Suppressor macrophage treated with lipopolysaccharide for 4 hours (primary cell): ENCODE measurements around the gene TRIM44.
"Not testable (repeated sequence)": the region's sequence is repeated elsewhere in the genome, so short reads cannot be mapped to it uniquely, and the experiment has no call there.

ENCODE experiments used
- DNase-seq: peaks from one replicate; pipeline ENCODE4 v3.0.0-alpha.2; 2020

The TRIM44 gene

DNA sequence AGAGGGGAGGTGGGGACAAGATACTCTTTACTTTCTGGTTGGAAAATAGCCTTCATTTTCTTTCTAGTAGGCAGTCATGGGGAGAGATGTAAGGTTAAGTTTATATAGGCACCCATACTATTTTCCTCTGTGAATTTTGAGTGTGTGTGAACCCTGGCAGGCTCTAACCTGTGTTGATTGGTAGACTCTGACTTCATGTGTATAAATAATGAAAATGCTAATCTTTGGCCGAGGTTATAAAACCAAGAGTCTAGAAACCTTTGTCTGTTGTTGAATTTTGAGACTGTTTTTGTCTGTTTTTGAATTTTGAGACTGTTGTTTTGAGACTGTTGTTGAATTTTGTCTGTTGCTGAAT, 14.0 kb downstream of the TRIM44 start:
- no peak for DNase-seq

GRCh38 chr11:35677904-35678303, 15.3 kb downstream of the TRIM44 start:
- no peak for DNase-seq

- no peak for DNase-seq
Measured at GRCh38 chr11:35678471-35678870, 15.9 kb downstream of the TRIM44 start.

DNA sequence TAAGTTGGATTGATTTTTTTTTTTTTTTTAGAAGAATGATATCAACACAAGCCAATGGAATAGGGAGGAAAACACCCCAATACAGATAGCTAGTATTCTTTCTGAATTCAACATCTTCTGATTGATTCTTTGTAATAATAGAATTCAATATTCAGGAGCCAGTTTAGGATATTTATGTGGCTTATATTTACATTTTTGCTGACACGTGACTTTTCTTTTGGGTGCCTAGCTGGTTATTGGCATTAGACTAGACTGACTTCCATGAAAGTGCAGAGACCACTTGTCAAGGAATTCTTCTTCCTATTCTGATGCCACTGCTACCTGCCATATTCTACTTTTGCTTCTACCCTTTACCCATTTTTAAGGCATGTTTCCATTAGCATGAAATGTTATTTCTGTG, 16.4 kb downstream of the TRIM44 start:
- DNase-seq, result no peak

DNA sequence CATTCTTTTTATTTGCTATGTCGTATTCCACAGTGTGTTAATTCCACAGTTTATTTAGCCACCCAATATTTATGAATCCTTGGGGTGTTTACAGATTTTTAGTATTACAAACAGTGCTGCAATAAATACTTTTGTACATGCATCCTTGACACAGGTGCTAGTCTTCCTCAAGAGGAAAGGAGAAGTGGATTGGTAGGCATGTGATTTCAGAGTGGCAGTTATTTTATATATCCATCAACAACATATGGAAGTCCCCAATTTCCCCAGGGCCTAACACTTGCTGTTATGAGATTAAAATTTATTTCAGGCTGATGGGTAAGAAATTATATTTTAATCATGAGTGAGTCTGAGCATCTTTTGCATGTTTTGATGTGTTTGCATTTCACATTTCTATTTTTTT, 17.9 kb downstream of the TRIM44 start:
- DNase-seq, result no peak

DNA sequence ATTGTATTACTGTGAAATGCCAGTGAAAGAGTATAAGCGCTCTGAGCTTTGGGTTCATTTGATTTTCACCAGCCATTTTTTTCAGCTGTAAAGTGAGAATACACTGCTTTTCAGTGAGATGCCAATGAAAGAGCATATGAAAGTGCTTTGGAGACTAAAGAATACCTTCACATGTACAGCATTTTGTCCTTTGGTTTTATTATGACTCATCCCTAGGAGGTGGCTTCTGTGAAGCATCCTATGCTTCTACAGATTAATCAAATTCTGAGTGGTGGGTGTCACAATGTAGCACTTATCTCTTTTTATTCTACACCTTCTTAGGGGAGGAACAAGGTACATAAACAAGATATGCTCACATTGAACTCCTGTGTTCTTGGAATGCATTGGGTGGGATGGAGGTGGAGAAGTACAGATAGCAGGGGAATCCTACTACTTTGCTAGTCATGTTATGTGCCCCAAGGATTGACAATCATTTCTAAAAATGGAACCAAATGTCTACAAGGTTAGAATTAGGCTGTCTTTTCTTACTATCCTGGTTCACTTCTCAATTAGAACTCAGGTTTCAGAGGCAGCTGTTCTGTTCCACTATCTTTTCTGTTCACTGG, 18.7 kb downstream of the TRIM44 start:
- no peak for DNase-seq

GRCh38 chr11:35682230-35683173, 19.9 kb downstream of the TRIM44 start:
- DNase-seq, result peak; percentile 21

DNA sequence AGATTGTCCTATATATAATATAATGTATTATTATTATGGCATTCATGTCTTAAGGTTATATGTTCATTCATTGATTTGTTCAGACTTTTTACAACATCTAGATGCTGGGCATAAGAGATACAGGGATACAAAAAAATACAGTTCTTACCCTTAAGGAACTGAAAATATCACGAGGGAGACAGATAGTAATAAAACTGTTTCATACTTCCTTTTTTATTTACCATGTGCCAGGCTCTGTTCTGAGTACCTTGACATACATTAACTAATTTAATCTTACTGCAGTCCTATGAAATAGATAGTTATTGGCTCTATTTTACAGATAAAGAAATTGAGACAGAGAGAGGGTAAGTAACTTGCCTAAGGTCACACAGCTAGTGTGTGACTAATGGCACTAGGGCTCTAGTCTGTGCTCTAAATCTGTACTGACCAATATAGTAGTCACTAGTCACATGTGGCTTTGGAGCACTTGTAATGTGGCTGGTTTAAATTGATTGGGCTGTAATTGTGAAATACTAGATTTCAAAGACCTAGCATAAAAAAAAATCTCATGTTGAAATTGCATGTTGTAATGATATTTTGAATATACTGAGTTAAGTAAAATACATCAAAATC, 21.3 kb downstream of the TRIM44 start:
- DNase-seq, result peak; percentile 81

GRCh38 chr11:35688023-35688422, 25.4 kb downstream of the TRIM44 start:
- peak; percentile 78 for DNase-seq

DNA sequence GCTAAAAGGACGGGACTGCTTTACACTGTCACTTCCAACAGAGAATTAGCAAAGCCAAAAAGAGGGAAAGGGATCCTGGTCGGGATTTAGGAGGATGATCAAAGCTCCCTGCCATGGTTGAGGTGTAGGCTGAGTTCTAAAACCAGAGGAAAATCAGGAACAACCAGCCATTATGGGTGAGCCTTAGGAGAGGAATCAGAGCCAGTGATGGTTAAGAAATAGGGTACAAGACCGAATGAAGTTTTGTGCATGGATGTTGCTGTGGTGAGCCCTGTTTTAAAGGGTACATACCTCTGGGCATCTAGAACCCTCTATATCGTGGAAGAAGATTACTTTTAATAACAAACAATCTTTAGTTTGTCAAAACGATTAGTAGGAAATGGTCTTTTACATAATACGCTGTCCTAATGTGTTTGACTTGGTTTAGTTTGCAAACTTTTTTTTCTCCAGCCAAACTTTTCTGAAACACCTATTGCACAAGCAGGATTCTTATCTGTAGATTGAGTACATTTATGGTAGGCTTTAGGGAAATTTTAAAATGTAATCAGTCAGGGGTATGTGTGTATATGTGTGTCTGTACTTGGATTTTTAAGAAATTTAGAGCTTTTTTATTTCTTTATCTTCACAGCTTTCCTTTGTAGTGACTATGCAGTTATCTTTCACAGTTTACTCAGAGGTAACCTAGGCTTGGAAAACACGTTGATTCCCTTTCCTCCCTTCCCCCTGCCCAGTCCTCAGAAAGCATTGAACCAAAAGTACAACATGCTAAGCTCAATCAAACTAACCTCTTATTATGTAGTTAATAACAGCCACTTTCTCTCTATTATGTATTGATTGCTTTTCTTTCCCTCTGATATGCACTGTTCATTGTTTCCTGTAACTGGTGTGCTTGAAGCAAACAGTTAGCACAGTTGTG, 26.8 kb downstream of the TRIM44 start:
- no peak for DNase-seq

GRCh38 chr11:35702126-35702525, 39.6 kb downstream of the TRIM44 start:
- no peak for DNase-seq

GRCh38 chr11:35709376-35709775, 46.8 kb downstream of the TRIM44 start:
- DNase-seq, result no peak

DNA sequence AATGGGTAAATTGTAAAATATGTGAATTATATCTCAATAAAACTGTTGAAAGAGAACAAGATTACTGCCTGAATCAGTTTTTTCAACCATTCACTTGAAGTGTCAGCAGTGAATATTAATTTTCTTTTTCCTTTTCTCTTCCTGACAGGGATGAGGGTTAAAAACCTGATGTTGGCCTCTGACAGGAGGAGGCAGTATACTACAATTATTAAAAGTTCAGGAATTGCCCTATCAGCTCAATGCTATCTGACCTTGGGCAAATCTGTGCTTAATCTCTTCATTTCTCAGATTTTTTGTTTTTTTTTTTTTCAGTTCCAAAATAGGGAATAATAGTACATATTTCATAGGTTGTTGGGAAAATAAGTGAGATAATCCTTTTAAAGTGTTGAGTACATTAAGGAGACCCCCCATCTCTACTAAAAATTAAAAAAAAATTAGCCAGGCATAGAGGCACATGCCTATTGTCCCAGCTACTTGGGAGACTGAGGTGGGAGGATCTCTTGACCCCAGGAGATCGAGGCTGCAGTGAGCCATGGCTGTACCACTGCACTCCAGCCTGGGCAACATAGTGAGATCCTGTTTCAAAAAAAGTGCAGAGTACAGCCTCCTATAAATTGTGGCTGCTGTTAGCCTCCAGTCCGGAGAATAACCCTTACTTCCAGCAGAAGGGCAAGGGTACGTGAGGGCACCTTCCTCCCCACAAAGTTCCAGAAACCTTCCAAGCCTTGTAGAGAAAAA, 48.8 kb downstream of the TRIM44 start:
- no peak for DNase-seq

DNA sequence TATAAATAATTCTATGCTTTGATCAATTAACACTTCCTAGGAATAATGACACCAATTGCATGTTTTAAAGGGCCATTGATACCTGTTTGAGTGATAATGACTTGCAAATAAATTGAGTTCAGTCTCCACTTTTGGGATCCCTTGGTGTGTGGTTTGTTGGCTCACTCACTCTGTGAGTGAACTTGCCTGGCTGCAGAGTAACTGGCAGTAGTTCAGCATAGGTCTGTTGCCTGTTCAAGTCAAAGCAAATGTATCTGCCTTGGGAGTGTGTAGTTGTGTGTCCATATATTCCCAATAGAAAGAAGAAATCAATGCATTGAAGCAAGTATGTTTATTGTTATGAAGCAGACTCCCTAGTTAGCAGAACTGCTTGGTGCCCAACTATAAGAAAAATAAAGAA, 49.3 kb downstream of the TRIM44 start:
- no peak for DNase-seq

- DNase-seq, result no peak
Measured at GRCh38 chr11:35712533-35712932, 50.0 kb downstream of the TRIM44 start.

GRCh38 chr11:35714882-35715627, 52.5 kb downstream of the TRIM44 start:
- DNase-seq, result peak; percentile 21

DNA sequence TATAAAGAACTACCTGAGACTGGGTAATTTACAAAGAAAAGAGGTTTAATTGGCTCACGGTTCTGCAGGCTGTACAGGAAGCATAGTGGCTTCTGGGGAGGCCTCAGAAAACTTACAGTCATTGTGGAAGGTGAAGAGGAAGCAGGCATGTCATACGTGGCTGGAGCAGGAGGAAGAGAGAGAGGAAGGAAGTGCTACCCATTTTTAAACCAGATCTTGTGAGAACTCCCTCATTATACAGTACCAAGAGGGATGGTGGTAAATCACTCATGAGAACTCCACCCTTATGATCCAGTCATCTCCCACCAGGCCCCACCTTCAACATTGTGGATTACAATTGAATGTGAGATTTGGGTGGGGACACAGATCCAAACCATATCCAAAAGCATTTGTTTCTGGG, 53.1 kb downstream of the TRIM44 start:
- DNase-seq, result not testable (repeated sequence)

GRCh38 chr11:35717043-35717442, 54.5 kb downstream of the TRIM44 start:
- DNase-seq, result no peak

DNA sequence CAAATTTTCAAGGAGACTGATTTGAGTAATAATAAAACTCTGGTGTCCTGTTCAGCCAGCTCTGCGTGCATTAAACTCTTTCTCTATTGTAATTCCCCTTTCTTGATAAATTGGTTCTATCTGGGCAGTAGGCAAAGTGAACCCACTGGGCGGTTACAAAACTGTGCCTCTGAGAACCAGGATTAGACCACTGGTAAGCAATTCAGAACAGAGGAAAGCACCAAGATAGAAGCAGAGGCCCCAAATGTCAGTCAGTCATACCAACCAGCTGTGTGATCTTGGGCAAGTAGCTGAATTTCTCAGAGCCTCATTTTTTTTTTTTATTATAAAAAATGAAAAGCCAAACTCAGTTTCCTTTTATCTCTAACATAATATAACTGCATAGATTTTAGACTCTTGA, 54.9 kb downstream of the TRIM44 start:
- DNase-seq, result no peak

DNA sequence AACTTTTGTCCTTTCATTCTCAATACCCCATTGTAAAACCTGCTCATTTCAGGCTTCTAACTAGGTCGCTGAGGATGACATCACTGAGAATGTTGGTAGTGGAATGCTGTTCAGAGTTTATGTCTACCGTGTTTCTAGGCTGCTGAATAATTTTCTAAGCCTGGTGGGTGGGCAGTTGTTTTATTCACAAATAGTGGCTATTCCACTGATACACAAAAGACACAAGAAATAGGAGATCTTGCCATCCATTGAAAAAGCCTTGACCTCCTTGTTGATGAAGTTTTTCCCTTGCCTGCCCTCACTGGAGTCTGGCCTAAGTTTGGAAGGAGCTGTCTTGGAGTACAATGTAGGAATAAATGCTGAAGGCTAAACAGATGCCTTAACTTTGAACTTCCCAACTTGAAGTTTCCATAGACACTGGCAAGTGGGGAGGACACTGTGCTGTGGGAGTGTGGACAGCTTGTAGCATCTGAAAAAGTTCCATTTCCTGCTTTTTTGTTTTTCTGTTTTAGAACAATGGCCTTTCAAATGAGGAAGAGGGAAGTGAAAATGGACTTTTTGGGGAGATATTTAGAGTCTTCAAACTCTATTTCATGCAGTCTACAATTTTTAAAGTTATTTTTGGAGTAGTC, 59.2 kb downstream of the TRIM44 start:
- DNase-seq, result peak; percentile 71

GRCh38 chr11:35722641-35723040, 60.1 kb downstream of the TRIM44 start:
- no peak for DNase-seq
